NCI-H82 (cell line): ENCODE results near the gene MTFR1L.

ENCODE experiments used
- DNase-seq: peaks from one replicate; lab custom pipeline; 2025; lab: John Stamatoyannopoulos, UW

The MTFR1L gene

DNA sequence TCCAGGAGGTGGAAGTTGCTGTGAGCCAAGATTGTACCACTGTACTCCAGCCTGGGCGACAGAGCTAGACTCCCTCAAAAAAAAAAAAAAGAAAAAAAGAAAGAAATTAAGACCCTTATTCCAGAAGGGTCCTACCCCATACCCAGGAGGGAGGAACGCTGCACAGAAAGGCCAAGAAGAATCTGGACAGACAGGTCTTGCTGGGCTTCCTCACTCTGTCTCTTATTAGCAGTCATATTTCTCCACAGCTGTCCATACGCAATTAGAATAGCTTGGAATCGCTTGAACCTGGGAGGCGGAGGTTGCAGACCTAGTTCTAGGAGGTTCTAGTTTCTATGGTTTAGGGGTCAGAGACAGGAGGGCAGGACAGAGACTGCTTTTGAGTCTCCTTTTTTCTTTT lies 58.9 kb downstream of the MTFR1L start:
- DNase-seq: no peak

DNA sequence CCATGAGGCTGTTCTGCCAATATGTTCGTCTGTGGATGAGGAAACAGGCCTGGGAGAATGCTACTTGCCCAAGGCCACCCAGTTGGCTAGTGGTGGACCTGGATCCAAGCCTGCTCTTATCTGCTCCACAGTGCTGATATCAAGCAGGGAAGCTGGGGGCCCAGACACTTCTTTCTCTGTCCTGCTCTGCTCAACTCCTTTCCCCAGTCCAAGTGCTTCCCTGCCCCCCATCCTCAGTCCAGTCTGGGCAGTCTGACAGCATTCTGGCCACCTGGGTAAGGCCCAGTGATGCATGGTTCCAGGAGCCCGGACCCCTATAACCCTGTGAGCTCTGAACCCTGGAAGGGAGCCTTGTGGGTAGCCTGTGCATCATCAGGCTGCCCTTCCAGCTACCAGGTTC lies 59.9 kb downstream of the MTFR1L start:
- DNase-seq: no peak

DNA sequence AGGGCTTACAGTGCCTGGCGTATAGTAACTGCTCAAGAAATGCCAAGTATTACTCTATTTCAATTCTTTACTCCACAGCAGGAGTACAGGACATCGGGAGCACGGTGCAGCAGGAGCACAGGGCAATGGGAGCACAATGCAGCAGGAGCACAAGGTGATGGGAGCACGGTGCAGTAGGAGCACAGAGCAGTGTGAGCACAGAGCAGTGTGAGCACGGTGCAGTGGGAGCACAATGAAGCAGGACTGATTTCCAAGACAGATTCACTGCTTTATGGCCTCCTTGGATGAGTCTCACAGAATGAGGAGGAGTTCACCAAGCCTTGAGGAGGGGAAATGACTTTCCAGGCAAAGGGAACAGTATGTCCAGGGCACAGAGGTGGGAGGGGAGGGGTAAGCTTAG lies 60.8 kb downstream of the MTFR1L start:
- no peak for DNase-seq

DNA sequence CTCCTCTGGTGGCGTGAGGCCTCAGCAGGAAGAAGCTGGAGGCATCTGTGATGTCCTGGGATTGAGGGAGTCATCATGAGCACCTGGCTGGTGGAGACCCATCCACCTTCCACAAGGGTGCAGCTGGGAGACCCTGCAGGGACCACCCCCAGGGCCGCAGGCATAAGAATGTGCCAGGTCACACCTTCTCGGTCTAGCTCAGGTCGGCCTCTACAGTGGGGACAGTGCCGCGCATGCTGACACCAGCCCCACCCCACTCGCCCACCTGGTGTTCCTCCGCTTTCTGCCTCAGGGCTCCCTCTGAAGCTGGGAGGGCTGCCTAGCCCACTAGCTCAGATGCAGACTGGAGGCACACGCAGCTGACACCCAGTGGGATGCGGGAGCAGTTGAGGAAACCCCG lies 61.5 kb downstream of the MTFR1L start:
- no peak for DNase-seq
